Measurements from ENCODE around the gene BEST1.

The BEST1 gene

DNA sequence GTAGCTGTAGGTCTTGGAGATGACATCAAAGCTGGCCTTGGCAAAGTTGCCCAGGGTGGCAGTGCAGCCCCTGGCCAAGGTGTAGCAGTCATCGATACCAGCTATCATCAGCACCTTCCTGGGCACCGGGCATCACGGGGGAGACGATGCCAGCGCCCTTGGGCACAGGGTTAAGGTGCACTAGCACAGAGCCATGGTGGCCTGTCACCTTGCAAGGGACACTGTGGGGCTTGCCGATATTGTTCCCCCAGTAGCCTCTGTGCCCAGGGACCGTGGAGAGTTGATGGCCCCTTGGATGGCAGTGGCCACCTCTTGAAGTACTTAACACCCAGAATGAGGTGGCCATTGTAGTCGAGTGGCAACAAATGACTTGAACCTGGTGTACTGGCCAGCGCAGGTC, 61.7 kb downstream of the BEST1 start:
- Histone ChIP-seq H3K4me3 (ENCODE audit: low read length) (no peak overlapping the region), H2AFZ (ENCODE audit: low read length) (no peak overlapping the region), H3K4me2 (ENCODE audit: low read depth, low read length) (no peak overlapping the region), H3K9me3 (replicated peaks; ENCODE audit: insufficient read depth, low read length) (no peaks in the 10 kb centered on the region), H3K9me2 (replicated peaks; ENCODE audit: insufficient read depth, low read length) (no peaks in the 10 kb centered on the region), H3K4me1 (ENCODE audit: low read length) (no peaks in the 10 kb centered on the region), H3K27ac (ENCODE audit: low read length) (no peak overlapping the region), H3K27me3 (replicated peaks; ENCODE audit: insufficient read depth, low read length) (peaks cover 22% of the 10 kb centered on the region), H3K79me2 (ENCODE audit: low read length) (no peaks in the 10 kb centered on the region), H3F3A (ENCODE audit: insufficient read depth, low read length) (no peaks in the 10 kb centered on the region), H3K36me3 (replicated peaks; ENCODE audit: insufficient read depth, low read length) (no peaks in the 10 kb centered on the region), H4K20me1 (ENCODE audit: insufficient read depth, low read length) (no peaks in the 10 kb centered on the region), H3K9ac (ENCODE audit: low read length) (no peak overlapping the region)
- TF ChIP-seq EZH2phosphoT487 (IDR thresholded peaks at IDR 0.05; ENCODE audit: low read length): no peak
- no peak for TF ChIP-seq EZH2 (optimal IDR thresholded peaks at IDR 0.05; ENCODE audit: low read depth, low read length)
- no peak for TF ChIP-seq CTCF (IDR thresholded peaks at IDR 0.05; ENCODE audit: low read length)
- DNase-seq: no peak

GRCh38 chr11:62012451-62012831, 62.3 kb downstream of the BEST1 start:
- H3F3A ChIP-seq (ENCODE audit: insufficient read depth, low read length): no peaks in the 10 kb centered on the region
- TF ChIP-seq EZH2phosphoT487 (IDR thresholded peaks at IDR 0.05; ENCODE audit: low read length): no peak
- no peak for TF ChIP-seq EZH2 (optimal IDR thresholded peaks at IDR 0.05; ENCODE audit: low read depth, low read length)
- no peak for TF ChIP-seq CTCF (IDR thresholded peaks at IDR 0.05; ENCODE audit: low read length)
- H3K4me1 ChIP-seq (ENCODE audit: low read length): no peaks in the 10 kb centered on the region
- no peak for DNase-seq
- no peaks in the 10 kb centered on the region for H4K20me1 ChIP-seq (ENCODE audit: insufficient read depth, low read length)
- H3K4me3 ChIP-seq (ENCODE audit: low read length): no peak overlapping the region
- H3K9me3 ChIP-seq (replicated peaks; ENCODE audit: insufficient read depth, low read length): no peaks in the 10 kb centered on the region
- no peaks in the 10 kb centered on the region for H3K9me2 ChIP-seq (replicated peaks; ENCODE audit: insufficient read depth, low read length)
- H3K9ac ChIP-seq (ENCODE audit: low read length): no peak overlapping the region
- H3K79me2 ChIP-seq (ENCODE audit: low read length): no peaks in the 10 kb centered on the region
- H3K27me3 ChIP-seq (replicated peaks; ENCODE audit: insufficient read depth, low read length): peaks cover 21% of the 10 kb centered on the region
- no peak overlapping the region for H3K27ac ChIP-seq (ENCODE audit: low read length)
- H2AFZ ChIP-seq (ENCODE audit: low read length): no peak overlapping the region
- no peak overlapping the region for H3K4me2 ChIP-seq (ENCODE audit: low read depth, low read length)
- H3K36me3 ChIP-seq (replicated peaks; ENCODE audit: insufficient read depth, low read length): no peaks in the 10 kb centered on the region

GRCh38 chr11:62012832-62013461, 62.8 kb downstream of the BEST1 start:
- no peak for TF ChIP-seq EZH2 (optimal IDR thresholded peaks at IDR 0.05; ENCODE audit: low read depth, low read length)
- Histone ChIP-seq H3K4me2 (ENCODE audit: low read depth, low read length) (no peak overlapping the region), H3K4me1 (ENCODE audit: low read length) (no peaks in the 10 kb centered on the region), H2AFZ (ENCODE audit: low read length) (no peak overlapping the region), H3K9me2 (replicated peaks; ENCODE audit: insufficient read depth, low read length) (no peaks in the 10 kb centered on the region), H3K4me3 (ENCODE audit: low read length) (no peak overlapping the region), H3K27ac (ENCODE audit: low read length) (no peak overlapping the region), H3K9me3 (replicated peaks; ENCODE audit: insufficient read depth, low read length) (no peaks in the 10 kb centered on the region), H3K36me3 (replicated peaks; ENCODE audit: insufficient read depth, low read length) (no peaks in the 10 kb centered on the region), H3K9ac (ENCODE audit: low read length) (no peak overlapping the region), H3K27me3 (replicated peaks; ENCODE audit: insufficient read depth, low read length) (peaks cover 18% of the 10 kb centered on the region), H4K20me1 (ENCODE audit: insufficient read depth, low read length) (no peaks in the 10 kb centered on the region), H3K79me2 (ENCODE audit: low read length) (no peaks in the 10 kb centered on the region), H3F3A (ENCODE audit: insufficient read depth, low read length) (no peaks in the 10 kb centered on the region)
- no peak for DNase-seq
